HepG2 (cell line): ENCODE data around the gene TACO1. TPM values are rescaled to one million over a fixed set of nuclear protein-coding genes. Genes with fewer than 3 reads are reported as not detected.

Experiments
- ASH2L ChIP-seq: fragments of 300-600, 200-600 bp; sonication (generic); IDR thresholded peaks from 2 replicates; pipeline ENCODE4 v1.7.0; 2017; ENCODE audit warnings: low read depth, mild to moderate bottlenecking, moderate library complexity, mixed read lengths, low read length; ENCODE audit not compliant: insufficient read length
- EEA1 ChIP-seq: sonication (generic); formaldehyde crosslinking; IDR thresholded peaks from 2 replicates; pipeline ENCODE4 v1.5.1; 2020; ENCODE audit warnings: mild to moderate bottlenecking, missing genetic modification reagents, borderline replicate concordance
- NPAS2 ChIP-seq: sonication (generic); formaldehyde crosslinking; IDR thresholded peaks from 2 replicates; pipeline ENCODE4 v1.8.0; 2022; ENCODE audit warnings: mild to moderate bottlenecking, missing genetic modification reagents, borderline replicate concordance
- PITX1 ChIP-seq: sonication (generic); formaldehyde crosslinking; IDR thresholded peaks from 2 replicates; pipeline ENCODE4 v1.5.1; 2020; ENCODE audit warnings: mild to moderate bottlenecking, missing genetic modification reagents
- RBM39 ChIP-seq: fragments of 200-400 bp; formaldehyde crosslinking; IDR thresholded peaks from one replicate; pipeline ENCODE4 v1.6.1; 2018; ENCODE audit warnings: antibody characterized with exemption, mild to moderate bottlenecking, low read depth, low read length; ENCODE audit not compliant: poor library complexity, severe bottlenecking
- YEATS2 ChIP-seq: sonication (generic); formaldehyde crosslinking; IDR thresholded peaks from 2 replicates; pipeline ENCODE4 v1.4.0; 2020; ENCODE audit warnings: missing genetic modification reagents, borderline replicate concordance
- ZFP36L2 ChIP-seq: sonication (generic); formaldehyde crosslinking; IDR thresholded peaks from 2 replicates; pipeline ENCODE4 v1.4.0; 2020; ENCODE audit warnings: missing genetic modification reagents
- ZNF484 ChIP-seq: sonication (generic); formaldehyde crosslinking; IDR thresholded peaks from 2 replicates; pipeline ENCODE4 v1.5.1; 2020; ENCODE audit warnings: mild to moderate bottlenecking, low read depth, missing genetic modification reagents, borderline replicate concordance
- ZNF570 ChIP-seq: sonication (generic); formaldehyde crosslinking; IDR thresholded peaks from 2 replicates; pipeline ENCODE4 v1.4.0; 2020; ENCODE audit warnings: mild to moderate bottlenecking, missing genetic modification reagents, borderline replicate concordance
- polyA plus RNA-seq, 8 experiments: library from polyadenylated mRNA; depleted of rRNA in 3 of 8; stranded (reverse) in 7 of 8; unstranded in 1 of 8; fragments of >200 nt; fragmentation: Illumina TruSeq in 4 of 8; extraction: Trizol in 4 of 8; gene quantifications; 2 replicates each; pipeline versions ENCODE4 v1.2.1 to v1.2.3, GENCODE V29; 2011 to 2016; ENCODE audit warnings: low read depth in 4 of 8, missing spikeins in 1 of 8, mixed read lengths in 1 of 8; ENCODE audit not compliant: insufficient read depth in 1 of 8
- total RNA-seq, 5 experiments: library from RNA; depleted of rRNA; stranded (reverse); fragments of >200 nt; fragmentation: Illumina TruSeq; extraction: Trizol; gene quantifications; 2 replicates each; pipeline ENCODE4 v1.2.3, GENCODE V29; 2016; ENCODE audit warnings: low read depth in 1 of 5
- TF ChIP-seq, protein P1 (sequence below): sonication (generic); formaldehyde crosslinking; IDR thresholded peaks from 2 replicates; pipeline ENCODE4 v1.4.0; 2020; ENCODE audit warnings: missing genetic modification reagents
- TF ChIP-seq, protein P2 (sequence below): sonication (generic); formaldehyde crosslinking; IDR thresholded peaks from 2 replicates; pipeline ENCODE4 v1.4.0; 2020; ENCODE audit warnings: mild to moderate bottlenecking, missing genetic modification reagents
- TF ChIP-seq, protein P3 (sequence below): sonication (generic); formaldehyde crosslinking; conservative IDR thresholded peaks from 2 replicates; pipeline ENCODE4 v1.4.0; 2020; ENCODE audit warnings: mild to moderate bottlenecking, missing genetic modification reagents, moderate library complexity
- TF ChIP-seq, protein P4 (sequence below): sonication (generic); formaldehyde crosslinking; conservative IDR thresholded peaks from 2 replicates; pipeline ENCODE4 v1.4.0; 2020; ENCODE audit warnings: missing genetic modification reagents

The TACO1 gene
- total and polyA plus RNA-seq, 2 of the 13 experiments (the other 11 are each of a cell fraction or from before 2014, with no cell fraction given) = 34.7 to 53.6 TPM

DNA sequence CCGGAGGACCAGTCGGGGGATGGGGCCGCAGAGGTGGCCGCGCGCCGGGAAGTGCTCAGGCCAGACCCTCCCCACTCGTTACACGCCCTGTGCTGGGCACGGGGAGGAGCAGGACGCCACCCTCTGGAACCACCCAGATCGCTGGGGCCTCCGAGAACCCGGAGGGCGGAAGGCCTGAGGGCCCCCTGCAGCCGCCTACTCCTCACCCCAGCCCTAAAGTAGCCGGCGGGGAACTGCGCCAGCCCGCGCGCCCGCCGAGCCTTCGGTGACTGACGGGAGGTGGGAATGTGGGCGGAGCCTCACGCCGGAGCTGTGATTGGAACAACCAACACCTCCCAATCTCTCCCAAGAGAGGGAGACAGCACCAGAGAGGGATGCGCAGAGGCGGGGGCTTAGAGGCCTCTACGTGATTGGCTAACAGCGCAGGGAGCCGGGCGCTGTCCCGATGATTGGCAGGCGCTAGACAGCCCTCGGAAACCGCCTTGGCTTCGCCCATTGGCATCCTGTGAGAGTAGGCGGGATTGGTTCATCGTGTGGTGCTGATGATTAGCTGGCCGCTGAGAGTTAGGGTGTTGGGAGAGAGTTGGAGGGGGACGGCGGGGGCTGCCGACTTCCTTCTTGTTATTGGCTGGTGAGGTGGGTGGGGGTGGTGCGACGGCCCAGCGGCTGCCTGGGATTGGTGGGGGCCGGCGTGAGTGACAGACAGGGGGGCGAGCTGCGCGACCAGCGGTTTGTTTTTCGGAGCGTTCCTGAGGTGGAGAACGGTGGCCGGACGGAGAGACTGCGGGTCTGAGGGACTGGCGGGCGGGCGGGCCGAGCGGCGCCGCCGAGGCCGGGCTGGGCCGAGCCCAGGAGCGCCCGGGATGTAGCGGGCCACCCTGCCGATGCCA lies 21.2 kb downstream of the TACO1 start, which contains the start of gene MAP3K3 (continued):
- TF ChIP-seq, protein P1, sequence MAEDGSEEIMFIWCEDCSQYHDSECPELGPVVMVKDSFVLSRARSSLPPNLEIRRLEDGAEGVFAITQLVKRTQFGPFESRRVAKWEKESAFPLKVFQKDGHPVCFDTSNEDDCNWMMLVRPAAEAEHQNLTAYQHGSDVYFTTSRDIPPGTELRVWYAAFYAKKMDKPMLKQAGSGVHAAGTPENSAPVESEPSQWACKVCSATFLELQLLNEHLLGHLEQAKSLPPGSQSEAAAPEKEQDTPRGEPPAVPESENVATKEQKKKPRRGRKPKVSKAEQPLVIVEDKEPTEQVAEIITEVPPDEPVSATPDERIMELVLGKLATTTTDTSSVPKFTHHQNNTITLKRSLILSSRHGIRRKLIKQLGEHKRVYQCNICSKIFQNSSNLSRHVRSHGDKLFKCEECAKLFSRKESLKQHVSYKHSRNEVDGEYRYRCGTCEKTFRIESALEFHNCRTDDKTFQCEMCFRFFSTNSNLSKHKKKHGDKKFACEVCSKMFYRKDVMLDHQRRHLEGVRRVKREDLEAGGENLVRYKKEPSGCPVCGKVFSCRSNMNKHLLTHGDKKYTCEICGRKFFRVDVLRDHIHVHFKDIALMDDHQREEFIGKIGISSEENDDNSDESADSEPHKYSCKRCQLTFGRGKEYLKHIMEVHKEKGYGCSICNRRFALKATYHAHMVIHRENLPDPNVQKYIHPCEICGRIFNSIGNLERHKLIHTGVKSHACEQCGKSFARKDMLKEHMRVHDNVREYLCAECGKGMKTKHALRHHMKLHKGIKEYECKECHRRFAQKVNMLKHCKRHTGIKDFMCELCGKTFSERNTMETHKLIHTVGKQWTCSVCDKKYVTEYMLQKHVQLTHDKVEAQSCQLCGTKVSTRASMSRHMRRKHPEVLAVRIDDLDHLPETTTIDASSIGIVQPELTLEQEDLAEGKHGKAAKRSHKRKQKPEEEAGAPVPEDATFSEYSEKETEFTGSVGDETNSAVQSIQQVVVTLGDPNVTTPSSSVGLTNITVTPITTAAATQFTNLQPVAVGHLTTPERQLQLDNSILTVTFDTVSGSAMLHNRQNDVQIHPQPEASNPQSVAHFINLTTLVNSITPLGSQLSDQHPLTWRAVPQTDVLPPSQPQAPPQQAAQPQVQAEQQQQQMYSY (CRISPR knock-in tag) = 0 out of 2 replicates have a peak, but pooled peaks have one; percentile 12
- TF ChIP-seq ASH2L (peak; percentile 44), ZFP36L2 (CRISPR knock-in tag) (no peak), PITX1 (CRISPR knock-in tag) (peak; percentile 98), ZNF570 (CRISPR knock-in tag) (0 out of 2 replicates have a peak, but pooled peaks have one; percentile 71), NPAS2 (CRISPR knock-in tag) (no peak), YEATS2 (CRISPR knock-in tag) (peak; percentile 74), ZNF484 (CRISPR knock-in tag) (no peak), EEA1 (CRISPR knock-in tag) (peak; percentile 90; the same call in 1 of the 2 replicates), RBM39 (peak; percentile 89)
- TF ChIP-seq, protein P2, sequence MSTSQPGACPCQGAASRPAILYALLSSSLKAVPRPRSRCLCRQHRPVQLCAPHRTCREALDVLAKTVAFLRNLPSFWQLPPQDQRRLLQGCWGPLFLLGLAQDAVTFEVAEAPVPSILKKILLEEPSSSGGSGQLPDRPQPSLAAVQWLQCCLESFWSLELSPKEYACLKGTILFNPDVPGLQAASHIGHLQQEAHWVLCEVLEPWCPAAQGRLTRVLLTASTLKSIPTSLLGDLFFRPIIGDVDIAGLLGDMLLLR (CRISPR knock-in tag) = peak; percentile 75; the same call in 1 of the 2 replicates
- TF ChIP-seq, protein P3, sequence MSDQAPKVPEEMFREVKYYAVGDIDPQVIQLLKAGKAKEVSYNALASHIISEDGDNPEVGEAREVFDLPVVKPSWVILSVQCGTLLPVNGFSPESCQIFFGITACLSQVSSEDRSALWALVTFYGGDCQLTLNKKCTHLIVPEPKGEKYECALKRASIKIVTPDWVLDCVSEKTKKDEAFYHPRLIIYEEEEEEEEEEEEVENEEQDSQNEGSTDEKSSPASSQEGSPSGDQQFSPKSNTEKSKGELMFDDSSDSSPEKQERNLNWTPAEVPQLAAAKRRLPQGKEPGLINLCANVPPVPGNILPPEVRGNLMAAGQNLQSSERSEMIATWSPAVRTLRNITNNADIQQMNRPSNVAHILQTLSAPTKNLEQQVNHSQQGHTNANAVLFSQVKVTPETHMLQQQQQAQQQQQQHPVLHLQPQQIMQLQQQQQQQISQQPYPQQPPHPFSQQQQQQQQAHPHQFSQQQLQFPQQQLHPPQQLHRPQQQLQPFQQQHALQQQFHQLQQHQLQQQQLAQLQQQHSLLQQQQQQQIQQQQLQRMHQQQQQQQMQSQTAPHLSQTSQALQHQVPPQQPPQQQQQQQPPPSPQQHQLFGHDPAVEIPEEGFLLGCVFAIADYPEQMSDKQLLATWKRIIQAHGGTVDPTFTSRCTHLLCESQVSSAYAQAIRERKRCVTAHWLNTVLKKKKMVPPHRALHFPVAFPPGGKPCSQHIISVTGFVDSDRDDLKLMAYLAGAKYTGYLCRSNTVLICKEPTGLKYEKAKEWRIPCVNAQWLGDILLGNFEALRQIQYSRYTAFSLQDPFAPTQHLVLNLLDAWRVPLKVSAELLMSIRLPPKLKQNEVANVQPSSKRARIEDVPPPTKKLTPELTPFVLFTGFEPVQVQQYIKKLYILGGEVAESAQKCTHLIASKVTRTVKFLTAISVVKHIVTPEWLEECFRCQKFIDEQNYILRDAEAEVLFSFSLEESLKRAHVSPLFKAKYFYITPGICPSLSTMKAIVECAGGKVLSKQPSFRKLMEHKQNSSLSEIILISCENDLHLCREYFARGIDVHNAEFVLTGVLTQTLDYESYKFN = peak; percentile 72
- TF ChIP-seq, protein P4, sequence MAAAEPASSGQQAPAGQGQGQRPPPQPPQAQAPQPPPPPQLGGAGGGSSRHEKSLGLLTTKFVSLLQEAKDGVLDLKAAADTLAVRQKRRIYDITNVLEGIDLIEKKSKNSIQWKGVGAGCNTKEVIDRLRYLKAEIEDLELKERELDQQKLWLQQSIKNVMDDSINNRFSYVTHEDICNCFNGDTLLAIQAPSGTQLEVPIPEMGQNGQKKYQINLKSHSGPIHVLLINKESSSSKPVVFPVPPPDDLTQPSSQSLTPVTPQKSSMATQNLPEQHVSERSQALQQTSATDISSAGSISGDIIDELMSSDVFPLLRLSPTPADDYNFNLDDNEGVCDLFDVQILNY (CRISPR knock-in tag) = 0 out of 2 replicates have a peak, but pooled peaks have one; percentile 50
